Spleen (tissue), 7 donors: ENCODE measurements around the gene TSPAN1.

Source experiments
- POLR2A ChIP-seq, 3 donors: fragments of 450-650 bp; IDR thresholded peaks; one replicate each; pipeline ENCODE4 v1.5.1; 2017; ENCODE audit warnings: antibody characterized with exemption in 3 of 3, mild to moderate bottlenecking in 1 of 3
- TF ChIP-seq, protein P1 (sequence below), 11 experiments: fragments of 200-600 bp in 7 of 11; fragments of 450-650 bp in 4 of 11; sonication (generic) in 4 of 11; IDR thresholded peaks in 8 of 11; conservative IDR thresholded peaks in 3 of 11; 1 replicate in 7 of 11; 2 replicates in 4 of 11; pipeline versions ENCODE4 v1.4.0 to v1.8.0; 2016 to 2021; ENCODE audit warnings: antibody characterized with exemption in 11 of 11, inconsistent platforms in 4 of 11, mild to moderate bottlenecking in 1 of 11
- donor health status: DM: no; HTN: no; CAD: no; lungs with moderate emphysema.
- donor health status: DM: no; HTN: no; CAD: no.
- donor health status: DM: no; HTN: no; CAD: no.

DNA sequence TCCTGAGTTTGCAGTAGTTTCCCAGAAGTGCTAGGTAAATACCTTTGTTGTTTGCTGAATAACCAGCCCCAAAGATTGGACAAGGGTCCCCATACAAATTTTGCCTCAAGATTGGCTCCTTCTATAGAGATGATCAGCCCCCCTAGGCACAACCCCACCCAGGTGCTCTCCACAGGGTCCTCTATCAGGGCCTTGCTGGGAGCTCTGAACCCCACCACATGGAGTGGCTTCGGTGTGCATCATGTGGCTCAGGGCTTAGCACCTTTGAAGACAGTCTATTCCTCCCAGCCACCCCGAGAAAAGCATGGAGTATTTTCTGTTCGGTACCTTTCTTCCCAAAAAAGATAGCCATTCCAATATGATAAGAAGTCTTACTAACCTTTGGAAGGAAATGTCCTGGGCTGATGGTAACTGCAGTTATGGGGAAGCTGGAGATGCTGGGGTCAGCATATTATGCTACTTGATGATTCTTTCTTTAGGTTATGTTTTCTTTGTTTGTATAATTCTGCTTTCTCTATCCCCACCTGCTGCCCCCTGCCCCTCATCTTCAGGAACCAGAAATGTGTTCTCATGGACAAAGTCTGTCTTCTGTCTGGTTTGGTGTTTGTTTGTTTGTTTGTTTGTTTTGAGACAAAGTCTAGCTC is 5.0 kb upstream of the TSPAN1 start:
- TF ChIP-seq POLR2A (IDR thresholded peaks at IDR 0.05), result no peak
- TF ChIP-seq, protein P1, sequence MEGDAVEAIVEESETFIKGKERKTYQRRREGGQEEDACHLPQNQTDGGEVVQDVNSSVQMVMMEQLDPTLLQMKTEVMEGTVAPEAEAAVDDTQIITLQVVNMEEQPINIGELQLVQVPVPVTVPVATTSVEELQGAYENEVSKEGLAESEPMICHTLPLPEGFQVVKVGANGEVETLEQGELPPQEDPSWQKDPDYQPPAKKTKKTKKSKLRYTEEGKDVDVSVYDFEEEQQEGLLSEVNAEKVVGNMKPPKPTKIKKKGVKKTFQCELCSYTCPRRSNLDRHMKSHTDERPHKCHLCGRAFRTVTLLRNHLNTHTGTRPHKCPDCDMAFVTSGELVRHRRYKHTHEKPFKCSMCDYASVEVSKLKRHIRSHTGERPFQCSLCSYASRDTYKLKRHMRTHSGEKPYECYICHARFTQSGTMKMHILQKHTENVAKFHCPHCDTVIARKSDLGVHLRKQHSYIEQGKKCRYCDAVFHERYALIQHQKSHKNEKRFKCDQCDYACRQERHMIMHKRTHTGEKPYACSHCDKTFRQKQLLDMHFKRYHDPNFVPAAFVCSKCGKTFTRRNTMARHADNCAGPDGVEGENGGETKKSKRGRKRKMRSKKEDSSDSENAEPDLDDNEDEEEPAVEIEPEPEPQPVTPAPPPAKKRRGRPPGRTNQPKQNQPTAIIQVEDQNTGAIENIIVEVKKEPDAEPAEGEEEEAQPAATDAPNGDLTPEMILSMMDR (IDR thresholded peaks at IDR 0.05 in 8 of 11, conservative IDR thresholded peaks at IDR 0.05 in 3 of 11), result no peak
